ENCODE data around the gene SYNGR4.
"Not testable (repeated sequence)": the region's sequence is repeated elsewhere in the genome, so short reads cannot be mapped to it uniquely, and the experiment has no call there.

SYNGR4 gene

GRCh38 chr19:48362716-48363499 lies 1.3 kb upstream of the SYNGR4 start:
- H3K9me3 ChIP-seq (ENCODE audit: low read depth, low read length) = no peaks in the 10 kb centered on the region
- peak; percentile 78 for DNase-seq (ENCODE audit: low read depth, low spot score)
- peak overlapping the region; percentile 88 for H3K27ac ChIP-seq
- peak overlapping the region; percentile 88 for H3K4me3 ChIP-seq
- peak overlapping the region; percentile 86 for H3K9ac ChIP-seq (ENCODE audit: insufficient read length)
- no peaks in the 10 kb centered on the region for H3K36me3 ChIP-seq (ENCODE audit: insufficient read depth, low read length)
- TF ChIP-seq POLR2AphosphoS5 (IDR thresholded peaks at IDR 0.05; ENCODE audit: borderline replicate concordance, low read depth, low read length) (peak; percentile 46; the same call in 1 of the 2 replicates), FOXP2 (optimal IDR thresholded peaks at IDR 0.05; ENCODE audit: control extremely low read depth, extremely low read length, insufficient read depth) (no peak)

GRCh38 chr19:48363500-48363809 lies 712 bp upstream of the SYNGR4 start:
- no peaks in the 10 kb centered on the region for H3K9me3 ChIP-seq (ENCODE audit: low read depth, low read length)
- H3K36me3 ChIP-seq (ENCODE audit: insufficient read depth, low read length) = no peaks in the 10 kb centered on the region
- H3K27ac ChIP-seq = peak overlapping the region; percentile 88
- TF ChIP-seq POLR2AphosphoS5 (IDR thresholded peaks at IDR 0.05; ENCODE audit: borderline replicate concordance, low read depth, low read length) (no peak; the same call in 1 of the 2 replicates), EZH2 (IDR thresholded peaks at IDR 0.05) (no peak), FOXP2 (optimal IDR thresholded peaks at IDR 0.05; ENCODE audit: control extremely low read depth, extremely low read length, insufficient read depth) (no peak)
- H3K9ac ChIP-seq (ENCODE audit: insufficient read length) = peak overlapping the region; percentile 86
- peak overlapping the region; percentile 88 for H3K4me3 ChIP-seq
- no peak for DNase-seq (ENCODE audit: low read depth, low spot score)

GRCh38 chr19:48364598-48365348 lies 606 bp downstream of the SYNGR4 start:
- H3K9ac ChIP-seq (ENCODE audit: insufficient read length) = peak overlapping the region; percentile 32
- no peak for DNase-seq (ENCODE audit: low read depth, low spot score)

GRCh38 chr19:48365602-48366001 lies 1.4 kb downstream of the SYNGR4 start:
- no peak for TF ChIP-seq POLR2AphosphoS5 (IDR thresholded peaks at IDR 0.05; ENCODE audit: borderline replicate concordance, low read depth, low read length)
- H3K9ac ChIP-seq (ENCODE audit: insufficient read length) = no peak overlapping the region
- H3K36me3 ChIP-seq (ENCODE audit: insufficient read depth, low read length) = no peaks in the 10 kb centered on the region
- H3K9me3 ChIP-seq (ENCODE audit: low read depth, low read length) = no peaks in the 10 kb centered on the region
- no peak overlapping the region for H3K4me3 ChIP-seq
- no peak for DNase-seq (ENCODE audit: low read depth, low spot score)
- no peak overlapping the region for H3K27ac ChIP-seq

More at GRCh38 chr19:48364598-48365348, 606 bp downstream of the SYNGR4 start:
- Histone ChIP-seq H3K36me3 (ENCODE audit: insufficient read depth, low read length) (no peaks in the 10 kb centered on the region), H3K4me3 (no peak overlapping the region), H3K27ac (peak overlapping the region; percentile 78), H3K9me3 (ENCODE audit: low read depth, low read length) (no peaks in the 10 kb centered on the region)
- TF ChIP-seq POLR2AphosphoS5 (IDR thresholded peaks at IDR 0.05; ENCODE audit: borderline replicate concordance, low read depth, low read length) (no peak), EZH2 (IDR thresholded peaks at IDR 0.05) (no peak), FOXP2 (optimal IDR thresholded peaks at IDR 0.05; ENCODE audit: control extremely low read depth, extremely low read length, insufficient read depth) (no peak)

GRCh38 chr19:48367855-48368254 lies 3.7 kb downstream of the SYNGR4 start:
- Histone ChIP-seq H3K4me3 (no peak overlapping the region), H3K9me3 (ENCODE audit: low read depth, low read length) (no peaks in the 10 kb centered on the region), H3K36me3 (ENCODE audit: insufficient read depth, low read length) (no peaks in the 10 kb centered on the region), H3K27ac (peak overlapping the region; percentile 61), H3K9ac (ENCODE audit: insufficient read length) (no peak overlapping the region)
- DNase-seq (ENCODE audit: low read depth, low spot score) = no peak
- TF ChIP-seq EZH2 (IDR thresholded peaks at IDR 0.05) (no peak), POLR2AphosphoS5 (IDR thresholded peaks at IDR 0.05; ENCODE audit: borderline replicate concordance, low read depth, low read length) (no peak), FOXP2 (optimal IDR thresholded peaks at IDR 0.05; ENCODE audit: control extremely low read depth, extremely low read length, insufficient read depth) (no peak)

GRCh38 chr19:48368936-48369335 lies 4.8 kb downstream of the SYNGR4 start:
- H3K36me3 ChIP-seq (ENCODE audit: insufficient read depth, low read length) = no peaks in the 10 kb centered on the region
- no peak overlapping the region for H3K27ac ChIP-seq
- H3K4me3 ChIP-seq = no peak overlapping the region
- TF ChIP-seq EZH2 (IDR thresholded peaks at IDR 0.05) = no peak
- no peaks in the 10 kb centered on the region for H3K9me3 ChIP-seq (ENCODE audit: low read depth, low read length)
- H3K9ac ChIP-seq (ENCODE audit: insufficient read length) = no peak overlapping the region
- no peak for DNase-seq (ENCODE audit: low read depth, low spot score)

- no peaks in the 10 kb centered on the region for H3K9me3 ChIP-seq (ENCODE audit: low read depth, low read length)
- H3K27ac ChIP-seq = no peak overlapping the region
- no peaks in the 10 kb centered on the region for H3K36me3 ChIP-seq (ENCODE audit: insufficient read depth, low read length)
- H3K9ac ChIP-seq (ENCODE audit: insufficient read length) = no peak overlapping the region
- no peak for DNase-seq (ENCODE audit: low read depth, low spot score)
- TF ChIP-seq POLR2AphosphoS5 (IDR thresholded peaks at IDR 0.05; ENCODE audit: borderline replicate concordance, low read depth, low read length) (no peak), FOXP2 (optimal IDR thresholded peaks at IDR 0.05; ENCODE audit: control extremely low read depth, extremely low read length, insufficient read depth) (no peak), EZH2 (IDR thresholded peaks at IDR 0.05) (no peak)
- H3K4me3 ChIP-seq = no peak overlapping the region
These were observed 6.8 kb downstream of the SYNGR4 start for GRCh38 chr19:48370955-48371354.

- Histone ChIP-seq H3K9me3 (ENCODE audit: low read depth, low read length) (no peaks in the 10 kb centered on the region), H3K27ac (peak overlapping the region; percentile 91; the same call in 1 of the 2 replicates), H3K36me3 (ENCODE audit: insufficient read depth, low read length) (no peaks in the 10 kb centered on the region), H3K9ac (ENCODE audit: insufficient read length) (no peak overlapping the region), H3K4me3 (no peak overlapping the region)
- TF ChIP-seq EZH2 (IDR thresholded peaks at IDR 0.05) (no peak), FOXP2 (optimal IDR thresholded peaks at IDR 0.05; ENCODE audit: control extremely low read depth, extremely low read length, insufficient read depth) (no peak), POLR2AphosphoS5 (IDR thresholded peaks at IDR 0.05; ENCODE audit: borderline replicate concordance, low read depth, low read length) (no peak)
- no peak for DNase-seq (ENCODE audit: low read depth, low spot score)
These were observed 7.2 kb downstream of the SYNGR4 start for GRCh38 chr19:48371367-48371766.

- H3K27ac ChIP-seq = peak overlapping the region; percentile 91
- not testable (repeated sequence) for H3K4me3 ChIP-seq; H3K36me3 ChIP-seq (ENCODE audit: insufficient read depth, low read length); H3K9me3 ChIP-seq (ENCODE audit: low read depth, low read length); H3K9ac ChIP-seq (ENCODE audit: insufficient read length); DNase-seq (ENCODE audit: low read depth, low spot score)
These were observed 7.6 kb downstream of the SYNGR4 start for GRCh38 chr19:48371771-48372170.

Measured in SK-N-MC (cell line).